Adrenal gland (tissue), 5 donors: ENCODE data around the gene STIM1.

Source experiments
- POLR2A ChIP-seq, 2 donors: fragments of 450-650 bp; IDR thresholded peaks; one replicate each; pipeline ENCODE4 v1.6.1; 2017; ENCODE audit warnings: antibody characterized with exemption in 2 of 2, mild to moderate bottlenecking in 2 of 2, moderate library complexity in 1 of 2
- TF ChIP-seq, protein P1 (sequence below), 6 experiments: fragments of 450-650 bp in 4 of 6; fragments of 200-600 bp in 2 of 6; sonication (generic) in 1 of 6; IDR thresholded peaks; 1 replicate in 5 of 6; 2 replicates in 1 of 6; pipeline versions ENCODE4 v1.5.1 to v1.8.0; 2016 to 2021; ENCODE audit warnings: antibody characterized with exemption in 6 of 6, mild to moderate bottlenecking in 2 of 6, moderate library complexity in 1 of 6
- donor health status: DM: no; HTN: no; CAD: no.

DNA sequence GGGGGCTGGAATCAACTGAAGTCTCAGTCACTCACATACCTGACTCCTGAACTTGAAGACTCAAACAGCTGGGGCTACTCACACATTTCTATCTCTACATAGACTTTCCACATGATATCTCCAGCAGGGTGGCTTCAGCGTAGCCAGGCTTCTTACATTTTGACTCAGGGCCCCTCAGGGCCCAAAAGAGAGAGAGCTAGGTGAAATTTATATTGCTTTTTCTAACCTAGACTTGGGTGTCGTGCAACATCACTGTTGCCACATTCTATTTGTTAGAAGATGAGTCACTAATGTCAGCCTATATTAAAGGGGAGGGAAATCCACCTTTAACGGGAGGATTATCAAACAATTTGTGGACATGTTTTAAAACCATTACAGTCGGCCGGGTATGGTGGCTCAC is 167.2 kb downstream of the STIM1 start:
- no peak for TF ChIP-seq POLR2A (IDR thresholded peaks at IDR 0.05)
- TF ChIP-seq, protein P1, sequence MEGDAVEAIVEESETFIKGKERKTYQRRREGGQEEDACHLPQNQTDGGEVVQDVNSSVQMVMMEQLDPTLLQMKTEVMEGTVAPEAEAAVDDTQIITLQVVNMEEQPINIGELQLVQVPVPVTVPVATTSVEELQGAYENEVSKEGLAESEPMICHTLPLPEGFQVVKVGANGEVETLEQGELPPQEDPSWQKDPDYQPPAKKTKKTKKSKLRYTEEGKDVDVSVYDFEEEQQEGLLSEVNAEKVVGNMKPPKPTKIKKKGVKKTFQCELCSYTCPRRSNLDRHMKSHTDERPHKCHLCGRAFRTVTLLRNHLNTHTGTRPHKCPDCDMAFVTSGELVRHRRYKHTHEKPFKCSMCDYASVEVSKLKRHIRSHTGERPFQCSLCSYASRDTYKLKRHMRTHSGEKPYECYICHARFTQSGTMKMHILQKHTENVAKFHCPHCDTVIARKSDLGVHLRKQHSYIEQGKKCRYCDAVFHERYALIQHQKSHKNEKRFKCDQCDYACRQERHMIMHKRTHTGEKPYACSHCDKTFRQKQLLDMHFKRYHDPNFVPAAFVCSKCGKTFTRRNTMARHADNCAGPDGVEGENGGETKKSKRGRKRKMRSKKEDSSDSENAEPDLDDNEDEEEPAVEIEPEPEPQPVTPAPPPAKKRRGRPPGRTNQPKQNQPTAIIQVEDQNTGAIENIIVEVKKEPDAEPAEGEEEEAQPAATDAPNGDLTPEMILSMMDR (IDR thresholded peaks at IDR 0.05), result no peak
